Measurements from ENCODE around the gene LTBR.

Gene LTBR

DNA sequence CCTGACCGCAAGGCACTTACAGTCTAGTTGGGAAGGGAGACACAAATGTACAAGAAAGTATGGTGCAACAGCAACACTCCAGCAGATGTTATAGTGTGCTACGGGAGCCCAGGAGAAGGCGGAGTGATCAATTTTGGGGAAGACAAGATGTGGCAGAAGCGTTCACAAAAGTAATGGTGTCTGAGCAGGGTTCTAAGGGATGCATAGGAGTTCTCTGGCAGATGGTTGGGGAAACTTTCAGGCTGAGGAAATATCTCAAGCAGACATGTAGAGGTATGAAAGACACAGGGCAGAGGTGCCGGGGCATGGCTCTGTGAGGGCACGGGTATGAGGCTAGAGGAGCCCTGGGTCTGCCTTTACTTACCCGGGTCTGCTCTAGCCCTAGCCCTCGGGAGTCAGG is 37.0 kb upstream of the LTBR start:
- no peak for DNase-seq

DNA sequence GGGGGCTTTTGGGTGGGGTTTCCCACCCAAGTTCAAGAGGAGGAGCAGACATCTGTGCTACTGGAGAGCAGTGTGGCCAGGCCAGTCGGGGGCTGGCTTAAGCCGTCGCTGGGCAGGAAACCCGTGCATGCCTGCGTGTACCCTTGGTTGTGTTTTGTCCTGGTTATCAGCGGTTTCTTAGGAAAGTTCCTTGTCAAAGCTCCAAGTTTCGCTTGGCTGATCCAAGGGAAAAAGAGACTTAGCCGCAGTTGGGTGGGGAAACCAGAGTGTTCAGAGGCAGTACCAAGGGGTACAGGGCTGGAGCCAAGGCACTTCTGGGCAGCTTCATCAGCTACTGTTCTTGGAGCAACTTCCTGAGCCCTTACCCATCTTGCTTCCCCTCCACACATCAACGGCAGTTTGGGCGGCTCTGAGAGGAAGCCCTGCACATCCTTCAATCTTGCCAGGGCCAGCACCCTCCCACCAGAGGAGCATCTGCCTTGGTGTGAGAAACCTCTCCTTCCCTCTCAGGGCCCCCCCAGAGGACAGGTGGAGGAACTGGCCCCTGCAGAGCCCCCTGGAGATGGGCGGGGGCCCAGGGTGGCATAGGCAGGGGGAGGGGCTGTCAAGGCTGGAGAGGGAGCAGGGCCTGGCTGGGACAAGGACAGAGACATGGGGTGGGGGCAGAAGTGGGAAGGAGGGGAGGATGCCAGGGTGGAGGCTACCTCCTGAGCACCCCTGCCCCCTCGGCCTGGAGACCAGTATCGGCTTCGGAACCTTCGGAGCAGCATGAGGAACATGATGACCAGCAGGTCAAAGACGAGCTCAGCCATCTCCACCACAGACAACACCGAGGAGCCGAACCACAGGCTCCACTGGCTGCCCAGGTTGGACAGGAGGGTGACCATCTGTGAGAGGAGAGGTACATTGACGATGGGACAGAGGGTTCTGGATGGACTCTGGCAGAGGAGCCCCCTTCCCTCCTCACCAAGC is 36.3 kb upstream of the LTBR start:
- DNase-seq = no peak

GRCh38 chr12:6351622-6352021 is 32.3 kb upstream of the LTBR start:
- no peak for DNase-seq

DNA sequence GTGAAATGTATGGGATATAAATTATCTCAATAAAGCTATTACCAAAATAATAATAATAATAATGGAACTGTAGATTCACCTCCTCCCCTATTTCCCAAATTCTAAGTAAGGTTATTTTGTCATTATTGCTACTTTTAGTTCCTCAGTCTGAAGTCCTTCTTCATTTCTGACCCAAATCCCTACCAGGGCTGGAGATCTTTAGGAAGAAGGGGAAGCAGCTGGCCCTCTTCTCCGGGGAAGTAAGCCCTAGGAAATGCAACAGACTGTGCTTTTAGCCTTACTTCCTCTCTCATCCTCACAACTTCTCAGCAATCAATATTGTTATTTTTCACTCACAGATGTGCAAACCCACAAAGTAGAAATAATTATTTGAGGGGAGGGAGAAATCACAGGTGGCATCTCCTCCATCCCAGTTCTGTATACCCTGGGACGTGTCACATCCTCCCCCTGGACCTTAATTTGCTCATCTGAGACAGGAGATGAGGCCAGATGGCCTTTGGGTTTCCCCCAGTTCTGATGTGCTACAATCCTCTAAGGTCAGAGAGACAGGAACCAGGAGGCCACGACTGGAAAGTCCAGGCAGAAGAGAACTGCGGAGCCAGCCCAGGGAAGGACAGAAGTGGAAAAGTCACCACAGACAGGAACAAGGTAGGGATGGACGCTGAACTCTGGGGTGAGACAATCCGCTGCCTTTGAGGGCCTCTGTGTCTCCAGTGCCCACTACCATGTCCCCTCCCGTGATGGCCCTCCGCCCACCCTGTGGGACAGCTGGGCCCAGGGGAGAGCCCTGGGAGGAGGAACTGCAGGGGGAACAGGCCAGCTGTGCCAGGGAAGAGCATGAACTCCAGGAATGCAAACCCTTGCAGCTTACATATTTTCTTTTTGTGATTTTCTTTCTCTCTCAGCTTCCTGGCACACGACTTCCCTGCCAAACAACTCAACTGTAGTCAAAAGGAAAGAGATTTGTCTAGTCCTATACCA is 31.5 kb upstream of the LTBR start:
- no peak for DNase-seq

DNA sequence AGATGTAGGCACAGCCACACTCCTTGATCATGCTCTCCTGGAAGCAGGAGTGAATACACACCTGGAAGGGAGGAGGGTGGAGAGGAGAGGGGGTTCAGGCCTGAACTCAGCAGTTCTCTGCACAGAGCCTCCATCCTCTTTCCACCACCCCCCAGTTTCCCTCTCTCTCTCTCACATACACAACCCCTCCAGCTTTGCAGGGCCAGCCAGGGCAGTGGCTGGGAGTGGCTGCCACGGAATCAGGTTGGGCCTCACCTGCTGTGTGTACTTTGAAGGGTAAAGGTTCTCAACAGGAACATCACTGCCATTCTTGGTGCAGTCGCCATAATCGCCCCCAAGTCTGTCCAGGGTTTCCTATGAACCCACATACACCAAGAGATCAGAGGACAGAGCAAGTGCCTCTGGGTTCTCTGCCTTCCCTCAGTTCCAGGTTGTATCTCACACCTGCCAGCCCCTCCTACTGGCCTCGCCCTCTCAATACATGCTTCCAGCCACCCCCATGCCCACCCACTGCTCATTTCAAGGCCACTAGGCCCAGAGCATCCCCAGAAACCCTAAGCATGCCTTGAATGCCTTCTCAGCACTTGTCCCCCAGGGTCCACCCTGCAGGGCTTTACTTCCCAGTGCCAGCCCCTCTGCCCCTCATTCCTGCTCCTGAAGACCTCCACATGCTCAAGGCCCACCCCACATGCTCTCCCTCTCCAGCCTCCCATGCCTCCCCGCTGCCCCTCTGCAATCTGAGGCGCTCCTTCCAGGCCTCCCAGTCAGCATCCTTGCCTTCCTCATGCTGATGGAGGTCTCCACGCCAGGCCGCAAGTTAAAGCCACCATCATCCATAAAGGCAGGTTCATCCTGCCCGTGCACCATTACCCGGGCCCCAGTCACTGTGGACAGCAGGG is 29.2 kb upstream of the LTBR start:
- DNase-seq = no peak

GRCh38 chr12:6355491-6356373 is 28.2 kb upstream of the LTBR start:
- DNase-seq = peak; percentile 53

DNA sequence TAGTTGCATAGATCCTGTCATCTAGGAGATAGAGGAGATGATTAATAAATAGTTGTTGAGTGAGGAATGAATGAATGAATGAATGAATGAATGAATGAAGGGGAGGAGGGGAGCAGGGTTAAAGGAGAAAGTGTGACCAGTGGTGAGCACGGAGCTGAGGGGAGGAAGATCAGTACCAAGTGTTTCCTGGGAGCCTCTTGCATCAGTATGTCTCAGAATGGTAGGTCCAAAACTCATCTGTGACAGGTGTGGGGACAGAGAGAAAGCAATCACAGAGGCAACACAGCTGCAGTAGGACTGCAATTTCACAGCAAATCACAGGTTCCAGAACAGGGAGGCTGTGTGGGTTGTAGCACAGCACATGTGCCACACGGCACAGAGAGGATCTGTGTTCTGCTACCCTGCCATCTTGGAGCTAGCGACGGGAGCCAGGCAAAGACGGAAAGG is 27.6 kb upstream of the LTBR start:
- no peak for DNase-seq

DNA sequence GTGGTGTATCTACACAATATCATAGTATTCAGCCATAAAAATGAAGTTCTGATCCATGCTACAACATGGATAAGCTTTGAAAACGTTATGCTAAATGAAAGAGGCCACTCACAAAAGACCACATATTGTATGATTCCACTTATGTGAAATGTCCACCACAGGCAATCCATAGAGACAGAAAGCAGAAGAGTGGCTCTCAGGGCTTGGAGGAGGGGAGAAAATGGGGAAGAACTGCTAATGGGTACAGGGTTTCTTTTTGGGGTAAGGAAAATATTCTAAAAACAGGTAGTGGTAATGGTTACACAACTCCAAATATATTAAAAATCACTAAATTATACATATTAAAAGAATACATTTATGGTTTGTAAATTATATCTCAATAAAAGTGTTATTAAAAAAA is 25.1 kb upstream of the LTBR start:
- no peak for DNase-seq

GRCh38 chr12:6360080-6360571 is 23.8 kb upstream of the LTBR start:
- peak; percentile 53 for DNase-seq

DNA sequence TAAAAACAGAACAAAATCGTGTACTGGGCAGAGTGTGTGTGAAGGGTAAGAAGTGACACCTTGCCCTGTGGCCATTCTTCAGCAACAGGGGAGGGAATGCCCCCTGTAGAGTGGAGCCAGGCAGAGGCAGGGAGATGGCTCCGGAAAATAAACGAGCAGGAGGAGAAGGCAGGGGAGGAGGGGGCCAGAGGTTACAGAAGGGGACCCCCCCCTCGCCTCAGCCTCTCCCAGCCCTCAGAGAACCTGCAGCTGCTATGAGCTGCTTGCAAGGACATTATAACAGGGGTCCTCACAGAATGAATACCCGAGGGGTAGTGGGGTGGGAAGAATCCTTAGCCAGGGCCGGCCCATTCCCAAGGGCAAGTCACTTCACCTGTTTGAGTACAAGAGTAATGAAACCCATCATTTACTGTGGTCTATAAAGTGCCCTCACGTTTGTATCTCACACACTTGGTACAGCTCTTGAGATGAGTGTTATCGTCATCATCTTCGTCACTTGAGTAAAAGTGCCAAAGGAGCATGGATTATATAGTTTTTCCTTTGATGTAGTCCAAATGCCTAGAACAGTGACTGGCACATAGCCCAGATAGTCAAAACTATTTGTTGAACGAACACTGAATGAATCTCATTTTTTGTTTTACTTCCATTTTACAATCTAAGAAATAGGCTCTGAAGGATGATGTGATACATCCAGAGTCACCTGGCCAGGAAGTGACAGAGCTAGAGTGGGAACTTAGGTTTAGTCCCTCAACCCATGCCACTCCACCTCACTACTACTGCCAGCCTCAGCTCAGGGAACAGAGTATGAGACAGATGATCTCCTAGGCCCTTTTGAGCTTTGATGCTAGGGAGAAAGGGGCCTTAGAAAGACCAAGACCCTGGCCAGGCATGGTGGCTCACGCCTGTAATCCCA is 23.1 kb upstream of the LTBR start:
- peak; percentile 79 for DNase-seq

GRCh38 chr12:6361834-6362233 is 22.1 kb upstream of the LTBR start:
- DNase-seq = peak; percentile 56

DNA sequence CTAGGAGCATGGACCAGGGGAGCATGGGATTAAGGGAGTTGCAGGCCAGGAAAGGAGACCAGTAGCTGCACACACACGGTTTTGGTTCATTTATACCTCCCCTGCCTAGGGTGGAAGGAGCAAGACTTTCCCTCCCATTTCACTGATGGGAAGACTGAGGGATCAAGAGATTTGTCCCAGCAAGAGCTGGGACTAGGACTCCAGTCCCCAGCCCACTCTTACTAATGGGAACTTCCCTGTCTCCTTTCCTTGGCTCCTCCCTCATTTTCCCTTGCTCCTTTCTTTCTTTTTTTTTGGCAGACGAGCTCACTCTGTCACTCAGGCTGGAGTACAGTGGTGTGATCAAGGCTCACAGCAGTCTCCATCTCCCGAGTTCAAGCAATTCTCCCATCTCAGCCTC is 21.6 kb upstream of the LTBR start:
- DNase-seq = no peak

DNA sequence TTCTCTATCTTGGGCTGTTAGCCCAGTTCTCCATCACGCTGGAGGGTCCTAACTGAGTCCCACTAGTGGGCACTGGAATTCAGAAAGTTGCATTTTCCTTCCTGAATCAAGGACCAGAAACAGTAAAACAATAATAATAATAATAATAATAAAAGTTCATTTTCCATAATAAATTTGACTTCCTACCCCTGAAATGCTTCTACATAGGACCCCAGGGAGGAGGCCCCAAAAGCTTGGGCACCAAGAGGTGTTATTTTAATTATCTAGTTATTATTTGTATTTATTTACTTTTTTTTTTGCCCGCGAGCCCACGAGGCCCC is 21.0 kb upstream of the LTBR start:
- DNase-seq = no peak

- DNase-seq = peak; percentile 92
Measured at GRCh38 chr12:6363330-6364043, 20.5 kb upstream of the LTBR start.

DNA sequence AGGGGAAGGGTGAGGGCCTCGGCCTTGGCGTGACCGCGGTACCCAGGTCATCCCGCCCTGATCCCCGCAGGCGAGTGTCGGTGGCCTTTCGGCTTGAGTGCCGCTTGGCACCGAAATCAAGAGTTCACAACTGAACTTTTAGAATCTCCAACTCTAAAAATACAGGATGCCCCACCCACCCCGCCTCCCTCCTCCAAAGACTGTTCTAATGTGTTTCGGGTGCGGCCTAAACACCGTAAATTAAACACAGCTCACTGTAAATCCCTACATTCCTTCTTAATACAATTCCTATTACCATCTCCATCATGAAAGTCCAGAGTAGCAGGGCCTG is 20.0 kb upstream of the LTBR start:
- DNase-seq = no peak

- DNase-seq = peak; percentile 47
Measured at GRCh38 chr12:6367065-6367968, 16.6 kb upstream of the LTBR start.

DNA sequence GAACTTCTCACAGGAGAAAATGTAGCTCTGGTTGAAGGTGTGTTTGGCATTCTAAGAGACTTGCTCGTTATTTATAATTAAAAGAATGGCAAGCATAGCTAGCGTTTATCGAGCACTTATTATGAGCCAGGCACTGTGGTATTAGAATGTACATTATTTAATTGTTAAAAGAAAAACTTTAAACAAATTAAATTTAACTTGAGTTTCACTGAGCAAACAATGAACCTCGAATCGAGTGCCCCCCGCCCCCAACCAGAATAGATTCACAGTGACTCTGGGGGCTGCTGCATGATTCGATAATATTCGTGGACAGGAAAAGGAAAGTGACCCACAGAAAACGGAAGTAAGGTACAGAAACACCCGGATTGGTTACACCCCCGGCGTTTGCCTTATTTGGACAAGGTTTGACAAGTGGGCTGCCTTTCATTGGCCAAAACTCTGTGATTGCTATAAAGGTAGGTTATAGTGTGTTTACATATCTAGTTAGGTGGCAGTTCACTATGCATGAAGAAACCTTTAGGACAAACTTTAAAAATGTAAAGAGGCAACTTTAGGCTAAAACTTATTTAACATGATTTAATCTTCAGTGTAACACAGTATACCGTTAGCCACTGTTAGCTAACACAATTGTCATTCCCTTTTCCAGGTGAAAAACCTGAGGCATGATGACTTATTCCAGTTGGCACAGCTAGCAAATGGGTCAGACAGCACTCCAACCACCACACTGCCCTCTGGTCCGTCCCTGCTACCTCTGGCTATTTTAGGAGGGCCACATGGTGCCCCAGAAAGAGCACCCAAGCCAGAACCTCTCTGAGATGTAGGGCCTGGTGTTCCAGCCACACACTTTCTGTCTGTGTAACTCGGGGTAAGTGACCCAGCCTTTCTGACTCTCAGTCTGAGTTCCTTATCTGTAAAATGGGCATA is 15.7 kb upstream of the LTBR start:
- DNase-seq = peak; percentile 65

Measured in DMS53 (cell line).